HG03095 (cell line): ENCODE data around the gene CNTN4.
"Not testable (repeated sequence)": the region's sequence is repeated elsewhere in the genome, so short reads cannot be mapped to it uniquely, and the experiment has no call there.

Experiments
- ATAC-seq: cut with Tn5 transposase; IDR thresholded peaks from one replicate; pipeline ENCODE4 v1.9.1; 2021; ENCODE audit warnings: moderate library complexity; ENCODE audit not compliant: unreplicated experiment

CNTN4 gene

DNA sequence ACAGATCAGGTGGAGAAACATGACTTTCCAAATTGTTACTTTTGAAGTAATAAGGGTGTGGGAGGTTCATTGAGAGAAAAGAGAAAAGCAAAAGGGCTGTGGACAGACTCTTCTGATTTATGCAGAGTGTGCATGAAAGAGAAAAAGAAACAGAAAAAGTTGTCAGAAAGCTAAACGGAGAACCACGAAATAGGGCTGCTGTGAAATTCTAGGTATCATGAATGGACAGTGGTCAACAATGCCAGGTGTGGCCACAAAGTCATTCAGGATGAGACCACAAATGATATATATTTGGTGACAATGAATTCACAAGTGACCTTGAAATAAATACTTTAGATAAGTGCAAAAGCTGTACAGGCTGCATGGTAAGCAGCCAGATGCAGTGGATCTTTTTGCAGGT is 841.4 kb downstream of the CNTN4 start:
- peak; percentile 31 for ATAC-seq

- peak; percentile 95 for ATAC-seq
Measured at GRCh38 chr3:2944628-2945027, 846.0 kb downstream of the CNTN4 start.

GRCh38 chr3:2945121-2945520 is 846.5 kb downstream of the CNTN4 start:
- no peak for ATAC-seq

GRCh38 chr3:2947536-2947935 is 848.9 kb downstream of the CNTN4 start:
- ATAC-seq = no peak

- ATAC-seq = no peak
Measured at GRCh38 chr3:2948882-2949281, 850.2 kb downstream of the CNTN4 start.

DNA sequence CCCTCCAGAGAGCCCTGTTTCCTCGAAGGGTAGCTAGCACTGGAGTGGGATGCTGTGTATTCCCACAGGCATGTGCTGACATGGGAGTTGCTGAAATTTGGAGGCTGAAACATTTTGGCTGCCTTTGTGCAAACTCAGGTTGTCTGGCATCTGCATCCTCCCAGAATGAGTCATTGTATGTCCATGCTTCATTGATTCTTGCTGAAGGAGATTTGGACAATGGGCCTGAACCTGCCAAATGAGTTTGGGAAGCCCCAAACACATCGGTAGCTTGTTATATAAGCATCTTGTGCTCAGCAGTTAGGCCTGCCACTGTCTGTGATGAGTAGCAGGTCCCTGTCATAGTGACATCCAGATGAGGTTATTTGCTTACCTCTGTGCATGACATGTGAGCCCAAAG is 851.5 kb downstream of the CNTN4 start:
- no peak for ATAC-seq

GRCh38 chr3:2957115-2957514 is 858.4 kb downstream of the CNTN4 start:
- ATAC-seq = no peak

- no peak for ATAC-seq
Measured at GRCh38 chr3:2958551-2958950, 859.9 kb downstream of the CNTN4 start.

DNA sequence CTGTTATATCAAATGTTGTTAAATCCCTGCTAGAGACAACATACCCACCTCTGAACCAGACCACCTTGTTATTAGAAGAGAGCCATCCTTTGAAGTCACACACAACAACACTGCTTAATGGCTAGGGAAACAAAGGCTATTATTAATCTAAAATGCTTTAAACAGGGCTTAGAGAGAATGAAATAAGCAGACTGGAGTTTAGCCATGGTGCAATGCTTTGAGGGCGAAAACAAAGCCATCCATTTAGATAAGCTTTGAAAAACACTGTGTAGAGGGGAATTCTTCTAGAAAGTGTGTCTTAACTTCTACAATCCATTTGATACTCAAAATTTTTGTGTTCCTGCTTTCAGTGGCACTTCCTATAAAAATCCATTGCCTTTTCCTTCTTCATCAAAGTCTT is 862.9 kb downstream of the CNTN4 start:
- ATAC-seq = no peak

GRCh38 chr3:2967871-2968270 is 869.2 kb downstream of the CNTN4 start:
- ATAC-seq = no peak

DNA sequence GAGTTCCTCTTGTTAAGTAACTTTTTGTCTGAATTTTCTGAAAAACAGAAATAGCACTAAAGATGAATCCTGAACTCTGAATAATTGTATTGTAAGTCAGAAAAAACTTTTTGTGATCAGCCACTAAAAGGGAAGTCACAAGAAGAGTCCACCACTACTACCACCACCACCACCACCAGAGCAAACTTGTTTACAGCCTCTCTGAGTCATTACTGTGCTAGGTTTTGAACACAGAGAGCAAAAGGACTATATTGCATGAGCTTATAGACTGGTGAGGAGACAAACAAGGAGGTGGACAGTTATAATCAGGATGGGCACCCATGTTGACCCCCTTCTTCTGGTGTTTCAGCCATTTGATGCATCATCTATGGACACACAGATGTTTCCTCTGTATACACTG is 869.8 kb downstream of the CNTN4 start:
- no peak for ATAC-seq

DNA sequence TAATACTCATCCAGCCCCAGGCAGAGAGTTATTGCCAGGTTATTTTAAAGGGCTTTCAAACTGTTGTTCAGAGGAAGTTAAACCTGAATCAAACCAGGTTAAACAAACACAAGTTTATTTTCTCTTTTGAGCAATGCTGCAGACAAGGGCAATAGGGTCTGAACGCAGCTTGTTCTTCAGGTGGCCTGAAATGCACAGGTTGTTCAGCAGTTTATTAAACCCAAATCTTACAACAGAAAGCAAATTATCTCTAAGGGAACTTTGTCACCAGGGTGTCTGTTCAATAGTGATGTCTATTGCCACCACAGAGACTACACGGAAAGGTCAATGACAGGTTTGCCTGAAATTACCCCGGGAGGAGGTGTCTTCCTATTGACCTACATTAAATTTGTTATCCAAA is 877.5 kb downstream of the CNTN4 start:
- no peak for ATAC-seq

GRCh38 chr3:2976796-2977195 is 878.1 kb downstream of the CNTN4 start:
- ATAC-seq = no peak

- no peak for ATAC-seq
Measured at GRCh38 chr3:2978977-2979732, 880.5 kb downstream of the CNTN4 start.

DNA sequence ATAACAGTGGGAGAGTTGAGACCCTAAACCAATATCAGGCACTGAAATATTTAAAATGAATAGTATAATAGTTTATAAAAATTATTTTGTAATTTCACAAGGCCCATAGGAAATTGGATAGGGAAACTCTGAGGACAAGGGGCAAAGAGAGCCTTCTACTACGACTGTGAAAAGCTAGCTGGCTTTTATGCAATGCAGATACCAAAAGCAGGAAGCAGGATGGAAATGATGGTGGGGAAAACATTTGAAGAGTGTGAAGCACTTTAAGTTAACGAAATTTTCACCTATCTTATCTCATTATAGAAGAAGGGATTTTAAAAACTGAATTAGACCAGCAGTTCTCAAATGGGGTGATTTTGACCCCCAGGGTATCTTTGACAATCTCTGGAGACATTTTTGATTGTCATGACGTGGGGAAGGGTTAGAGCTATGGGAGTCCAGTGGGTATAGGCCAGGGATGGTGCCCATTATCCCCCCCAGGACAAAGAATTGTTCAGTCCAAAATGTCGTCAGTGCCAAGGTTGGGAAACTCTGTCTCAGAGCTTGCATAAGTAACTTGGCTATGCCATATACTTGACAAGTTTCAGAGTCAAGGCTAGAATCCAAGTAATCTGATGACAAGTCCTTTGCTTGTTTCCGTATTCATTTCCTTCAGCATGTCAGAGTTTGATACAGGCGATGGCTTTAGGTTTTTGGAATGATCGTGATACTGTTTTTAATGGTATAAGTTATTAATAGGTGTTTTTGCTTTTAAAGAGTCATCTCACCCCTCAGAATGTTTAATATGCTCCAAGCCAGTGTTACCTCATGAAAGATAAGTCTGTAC is 885.6 kb downstream of the CNTN4 start:
- no peak for ATAC-seq

GRCh38 chr3:2984831-2985220 is 886.2 kb downstream of the CNTN4 start:
- no peak for ATAC-seq

DNA sequence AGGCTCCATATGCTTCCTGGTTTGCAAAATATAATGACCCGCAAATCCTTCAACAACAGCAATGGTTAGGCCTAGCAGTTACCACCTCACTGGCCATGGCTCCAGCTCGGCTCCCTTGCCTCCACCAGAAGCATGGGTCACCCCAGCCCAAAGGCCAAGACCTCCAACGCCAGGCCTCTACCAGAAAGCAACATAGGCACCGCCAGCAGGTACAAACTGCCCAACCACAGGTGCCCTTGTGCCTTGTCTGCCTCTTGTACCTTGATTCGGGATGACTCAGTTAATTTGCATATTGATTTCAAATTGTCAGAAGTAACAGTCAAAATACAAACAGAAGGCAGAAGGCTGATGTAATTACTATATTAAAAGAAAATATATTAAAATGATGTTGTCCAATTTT is 886.8 kb downstream of the CNTN4 start:
- ATAC-seq = no peak

- no peak for ATAC-seq
Measured at GRCh38 chr3:2992534-2992933, 893.9 kb downstream of the CNTN4 start.

DNA sequence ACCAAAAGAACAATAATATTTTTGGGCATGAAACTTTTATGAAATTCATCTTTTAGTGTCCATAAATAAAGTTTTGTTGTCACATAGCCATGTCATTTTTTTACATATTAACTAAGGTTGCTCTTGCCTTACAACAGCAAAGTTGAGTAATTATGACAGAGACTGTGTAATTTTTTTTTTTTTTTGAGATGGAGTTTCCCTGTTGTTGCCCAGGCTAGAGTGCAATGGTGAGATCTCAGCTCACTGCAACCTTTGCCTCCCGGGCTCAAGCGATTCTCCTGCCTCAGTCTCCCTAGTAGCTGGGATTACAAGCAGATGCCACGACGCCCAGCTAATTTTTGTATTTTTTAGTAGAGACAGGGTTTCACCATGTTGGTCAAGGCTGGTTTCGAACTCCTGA is 894.5 kb downstream of the CNTN4 start:
- not testable (repeated sequence) for ATAC-seq

GRCh38 chr3:2993736-2994135 is 895.1 kb downstream of the CNTN4 start:
- no peak for ATAC-seq

DNA sequence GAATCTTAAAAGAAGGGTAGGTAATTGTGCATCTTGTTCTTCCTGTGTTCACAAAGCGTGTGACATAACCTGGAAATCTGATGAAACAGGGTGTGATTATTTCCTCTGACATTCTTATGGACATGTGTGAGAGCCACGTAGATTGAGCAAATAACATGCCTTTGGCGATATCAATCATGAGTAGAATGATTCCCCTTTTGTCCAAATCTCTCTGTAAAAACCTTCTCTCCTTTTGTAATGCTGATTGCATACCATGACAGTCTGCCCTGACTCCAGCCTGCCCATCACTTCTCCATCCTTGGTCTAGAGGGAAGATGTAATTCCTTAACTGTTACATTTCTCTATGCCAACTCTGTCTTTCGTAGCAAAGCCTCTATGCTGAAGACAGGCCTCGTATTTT is 896.5 kb downstream of the CNTN4 start:
- ATAC-seq = no peak

GRCh38 chr3:3005146-3005744 is 906.6 kb downstream of the CNTN4 start:
- ATAC-seq = no peak
